Hepatic stellate cell (primary cell): ENCODE results near the gene SPOCK1.

Source experiments
- DNase-seq: peaks from one replicate; pipeline ENCODE4 v3.0.0; 2011; ENCODE audit warnings: low spot score

SPOCK1 gene

DNA sequence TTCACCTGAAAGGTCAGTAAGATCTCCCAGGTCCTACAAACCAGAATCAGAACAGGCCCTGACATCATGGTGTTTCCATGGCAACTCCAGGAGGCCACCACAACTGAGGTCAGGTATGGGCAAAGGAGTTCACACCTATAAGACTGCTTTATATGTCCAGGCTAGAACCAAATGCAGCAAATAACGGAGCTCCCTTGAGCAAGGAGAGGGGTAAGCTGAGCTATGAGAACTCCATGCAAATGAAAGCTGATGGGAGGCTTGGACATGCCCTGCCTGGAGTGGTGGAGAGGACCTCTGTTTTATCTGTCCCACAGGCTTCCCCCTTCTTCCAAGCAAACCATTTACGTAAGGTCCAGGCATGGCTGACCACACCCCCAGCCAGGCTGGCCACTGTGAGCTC is 207.7 kb downstream of the SPOCK1 start:
- DNase-seq, result no peak

DNA sequence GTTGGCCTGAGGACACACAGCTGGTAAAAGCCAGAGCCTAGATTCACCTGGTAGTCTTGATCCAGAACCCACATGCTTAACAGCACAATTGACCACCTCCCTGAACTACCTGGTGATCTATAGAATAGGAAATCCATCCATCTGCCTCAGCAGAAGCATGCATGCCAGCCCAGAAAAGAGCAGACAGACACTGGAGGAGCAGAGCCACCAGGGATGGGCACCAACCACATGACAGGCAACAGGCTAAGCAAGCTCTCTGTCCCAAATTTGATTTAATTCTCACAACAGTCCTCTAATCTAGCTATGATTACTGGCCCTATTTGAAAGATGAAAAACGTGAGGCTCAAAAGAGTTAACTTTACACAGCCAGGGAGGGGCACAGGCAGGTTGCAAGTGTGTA is 208.1 kb downstream of the SPOCK1 start:
- no peak for DNase-seq

DNA sequence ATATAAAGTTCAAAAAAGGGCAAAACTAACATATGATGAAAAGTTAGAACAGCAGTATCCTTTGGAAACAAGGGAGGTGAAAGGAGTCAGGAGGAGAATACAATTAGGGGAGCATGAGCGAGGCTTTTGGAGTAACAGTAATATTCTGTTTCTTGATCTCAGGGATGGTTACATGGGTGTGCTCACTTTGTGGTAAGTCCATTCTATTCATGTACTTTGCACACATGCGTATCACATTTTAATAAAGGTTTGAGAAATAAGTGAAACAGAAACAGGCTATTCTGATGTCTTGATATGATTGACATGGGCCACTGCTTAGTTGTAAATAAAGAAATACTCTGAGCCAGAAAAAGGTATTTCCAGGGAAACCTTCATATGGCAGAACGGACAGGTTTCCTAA is 208.8 kb downstream of the SPOCK1 start:
- no peak for DNase-seq

DNA sequence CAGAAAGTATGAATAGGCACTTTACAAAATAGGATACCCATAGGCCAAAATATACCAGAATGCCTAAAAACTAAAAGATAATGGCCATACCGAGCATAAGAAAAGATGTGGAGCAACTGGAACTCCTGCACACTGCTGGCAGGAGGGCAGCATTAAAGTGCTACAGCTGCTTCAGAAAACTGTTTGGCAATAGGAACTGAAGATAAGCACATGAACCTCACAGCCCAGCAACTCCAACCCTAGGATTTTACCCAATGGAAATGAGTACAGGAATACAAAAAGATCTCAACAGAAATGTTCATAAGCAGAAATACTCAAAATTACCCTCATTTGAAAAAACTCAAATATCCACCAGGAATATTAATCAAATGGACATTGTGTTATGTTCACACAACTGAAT is 209.3 kb downstream of the SPOCK1 start:
- no peak for DNase-seq

DNA sequence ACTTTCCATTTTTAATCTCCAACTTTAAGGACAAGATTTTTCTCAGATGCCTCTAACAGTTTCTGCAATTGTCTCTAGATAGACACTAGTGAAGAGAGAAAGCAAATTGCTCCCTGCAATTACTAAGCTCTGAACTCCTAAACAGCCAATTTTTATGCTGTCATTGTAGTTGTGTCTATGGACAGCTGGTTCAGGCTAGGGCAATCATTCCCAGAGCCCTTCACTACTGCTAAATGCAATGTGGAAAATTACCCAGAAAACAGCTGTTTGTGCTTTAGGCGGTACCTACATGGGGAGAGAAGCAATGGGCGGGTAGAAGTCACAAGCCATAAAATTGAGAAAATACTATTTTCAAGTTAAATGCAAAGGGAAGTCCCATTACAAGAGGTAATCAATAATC is 211.6 kb downstream of the SPOCK1 start:
- no peak for DNase-seq

DNA sequence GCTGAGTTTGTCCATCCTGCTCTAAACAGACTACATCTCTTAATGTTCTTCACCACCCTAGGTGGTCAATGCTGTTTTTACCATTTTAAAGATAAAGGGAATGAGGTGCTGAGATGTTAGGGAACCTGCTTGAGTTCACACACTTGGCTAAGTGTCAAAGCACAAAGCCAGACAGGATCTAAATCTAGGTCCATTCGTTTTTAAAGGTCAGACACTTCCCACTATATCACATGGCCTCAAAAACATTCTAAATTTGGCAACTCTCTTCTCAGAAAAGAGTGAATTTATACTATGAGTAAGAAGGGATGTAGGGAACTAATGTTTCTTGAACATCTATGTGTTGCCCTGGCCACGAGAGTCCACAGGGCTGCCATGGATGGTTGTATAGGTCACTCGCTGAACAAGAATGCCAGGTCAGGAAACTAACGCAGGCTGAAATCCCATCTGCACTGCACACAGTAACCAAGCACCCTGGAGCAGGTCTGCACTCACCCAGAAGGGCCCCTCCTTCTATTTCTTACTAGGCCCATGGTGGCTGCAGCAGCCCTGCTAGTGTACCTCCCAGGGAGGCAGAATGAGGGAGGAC is 213.0 kb downstream of the SPOCK1 start:
- peak; percentile 40 for DNase-seq

DNA sequence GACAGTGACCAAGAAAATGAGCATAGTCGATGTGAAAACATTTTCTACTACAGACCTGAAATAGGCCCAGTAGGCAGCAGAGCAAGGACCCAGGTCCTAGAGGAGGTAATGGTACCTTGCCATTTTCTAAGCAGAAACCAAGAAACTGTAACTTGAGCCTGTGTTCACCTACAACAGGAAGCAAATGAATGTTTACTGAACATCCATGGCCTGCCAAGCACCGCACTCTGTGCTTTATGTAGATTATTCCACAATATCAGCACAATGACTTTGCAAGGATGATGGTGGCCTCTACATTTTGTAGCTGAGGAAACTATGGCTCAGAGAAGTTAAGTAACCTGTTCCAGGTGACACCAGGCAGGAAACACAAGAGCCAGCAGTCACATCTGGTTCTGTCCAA is 215.3 kb downstream of the SPOCK1 start:
- no peak for DNase-seq

DNA sequence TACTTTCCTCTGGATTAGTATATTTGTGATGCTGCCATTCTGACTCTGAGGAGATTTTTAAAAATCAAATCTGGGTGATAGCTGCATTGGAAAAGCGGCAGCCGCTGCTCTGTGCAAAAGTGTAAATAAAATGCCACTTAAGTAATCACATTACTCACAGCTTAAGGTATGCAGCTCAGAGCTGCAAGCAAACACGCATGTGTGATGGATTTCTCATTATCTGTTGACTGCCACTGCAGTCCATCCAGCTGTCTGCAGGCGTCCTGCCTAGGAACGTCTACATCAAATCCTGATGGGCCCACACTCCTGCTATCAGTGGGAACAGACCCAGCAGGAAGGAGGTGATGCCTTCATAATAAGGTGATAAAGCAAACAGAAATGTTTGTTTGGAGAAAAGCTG is 216.9 kb downstream of the SPOCK1 start:
- no peak for DNase-seq

DNA sequence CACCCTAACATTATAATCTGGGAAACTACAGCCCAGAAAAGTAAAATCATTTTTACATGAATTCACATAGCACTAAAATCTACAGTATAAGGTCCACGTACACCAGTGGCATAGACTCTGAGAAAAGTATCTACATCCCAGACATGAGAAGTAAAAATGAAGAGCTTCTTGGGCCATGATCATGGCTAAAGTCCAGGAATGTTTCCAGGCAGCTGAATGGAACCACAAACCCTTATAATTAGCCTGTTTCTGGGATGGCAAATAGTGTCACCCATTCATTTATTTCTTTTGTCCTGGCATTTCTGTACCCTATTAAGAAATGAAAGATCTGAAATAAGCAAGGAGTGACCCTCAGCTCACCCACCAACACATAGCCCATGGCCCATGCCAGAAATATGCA is 217.9 kb downstream of the SPOCK1 start:
- DNase-seq, result no peak

DNA sequence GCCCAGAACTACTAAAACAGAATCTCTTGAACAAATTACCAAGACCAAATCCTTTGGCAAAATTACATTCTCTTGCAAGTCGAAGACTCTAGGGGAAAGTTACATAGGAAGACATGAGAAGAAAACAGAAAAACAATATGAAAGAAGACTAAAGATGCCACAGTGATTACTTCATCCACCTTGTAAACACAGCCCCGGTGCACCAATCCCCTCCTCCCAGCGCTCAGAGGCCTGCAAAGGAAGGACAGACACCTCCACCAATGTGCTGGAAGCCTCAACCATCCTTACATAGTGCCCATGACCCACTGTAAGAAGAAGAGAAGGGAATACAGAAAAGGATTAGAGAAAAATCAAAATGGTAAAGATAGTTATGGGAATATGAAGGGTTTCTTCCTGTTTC is 218.5 kb downstream of the SPOCK1 start:
- no peak for DNase-seq

DNA sequence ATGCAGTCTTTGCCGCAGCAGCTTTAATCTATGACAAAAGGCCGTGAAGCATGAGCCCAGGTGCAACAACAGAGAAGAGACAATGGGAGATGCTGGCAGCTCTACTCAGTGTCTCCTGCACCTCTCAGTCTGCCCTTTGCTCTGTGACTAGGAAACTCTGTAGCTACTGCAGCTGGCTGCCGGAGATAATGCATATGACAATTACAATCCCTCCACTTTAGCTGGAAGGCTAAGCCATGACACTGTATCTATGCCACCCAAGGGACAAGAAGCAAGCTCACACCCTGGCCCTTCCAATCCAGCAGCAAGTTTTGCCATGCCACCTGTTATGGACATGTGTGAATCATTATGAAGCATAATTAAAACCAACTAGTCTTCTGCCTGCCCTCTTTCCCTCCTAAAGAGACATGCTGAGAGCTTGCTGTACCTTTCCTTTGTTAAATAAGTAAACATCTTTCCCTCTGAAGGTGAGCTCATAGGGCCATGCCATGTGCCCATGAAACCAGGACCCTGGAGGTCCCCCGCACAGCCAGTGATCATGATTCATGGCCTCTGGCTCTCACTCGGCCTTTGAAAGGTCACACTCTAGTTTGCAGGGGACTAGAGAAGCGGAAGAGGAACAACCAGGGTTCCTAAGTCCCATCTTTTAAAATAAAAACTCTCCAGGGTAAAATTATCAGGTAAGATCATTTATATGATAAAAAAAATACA is 219.4 kb downstream of the SPOCK1 start:
- no peak for DNase-seq

DNA sequence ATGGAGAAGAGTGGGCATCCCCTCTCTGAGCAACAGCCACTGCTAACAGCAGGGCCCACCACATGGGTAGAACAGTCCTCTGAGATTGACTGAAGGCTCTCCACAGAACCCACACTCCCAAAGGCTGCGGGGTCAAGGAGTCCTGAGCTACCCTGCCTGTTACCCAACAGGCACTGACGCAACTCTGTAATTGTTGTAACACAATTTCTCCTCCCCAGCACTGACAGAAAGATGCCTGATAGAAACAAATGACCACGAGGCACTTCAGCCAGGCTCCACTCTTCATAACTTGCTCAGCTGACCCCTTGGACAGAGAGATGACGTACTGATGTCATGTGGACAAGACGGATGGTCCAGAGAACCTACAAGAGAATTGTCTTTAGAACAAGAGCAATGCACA is 220.7 kb downstream of the SPOCK1 start:
- no peak for DNase-seq

DNA sequence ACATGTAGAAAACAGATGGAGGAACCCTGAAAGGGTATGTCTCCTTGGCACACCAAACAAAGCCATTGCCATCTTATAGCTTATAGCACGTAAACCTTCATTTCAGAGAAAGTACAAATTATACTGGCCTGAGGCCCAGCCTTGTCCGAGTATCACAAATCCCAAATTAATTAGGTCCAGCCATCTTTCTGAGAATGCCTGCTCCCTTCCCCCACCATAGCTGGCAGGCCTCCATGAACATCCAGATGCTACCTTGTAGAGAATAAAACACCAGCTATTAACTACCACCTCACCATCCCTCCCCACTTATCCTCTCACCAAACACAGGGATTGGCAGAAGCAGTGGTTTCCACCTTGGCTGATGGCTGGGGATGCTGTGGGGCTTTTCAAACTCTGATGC is 224.0 kb downstream of the SPOCK1 start:
- no peak for DNase-seq

DNA sequence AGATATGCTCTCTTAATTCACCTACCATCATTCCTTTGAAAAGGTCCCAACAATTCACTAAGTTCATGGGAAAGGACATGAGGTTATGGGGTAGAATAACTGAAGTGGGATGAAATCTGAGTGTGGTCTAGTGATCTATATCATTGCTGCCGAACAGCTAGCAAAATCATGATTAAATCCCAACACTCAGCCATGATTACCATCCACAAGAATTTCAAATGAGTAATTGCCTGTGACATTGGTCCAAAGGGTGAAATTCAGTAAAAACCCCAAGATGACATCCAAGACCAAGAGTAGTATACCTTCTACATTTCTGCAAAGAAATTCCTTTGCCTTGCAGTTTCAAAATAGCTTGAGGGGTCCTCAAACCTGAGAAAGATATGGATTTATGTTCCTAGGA is 225.6 kb downstream of the SPOCK1 start:
- no peak for DNase-seq

DNA sequence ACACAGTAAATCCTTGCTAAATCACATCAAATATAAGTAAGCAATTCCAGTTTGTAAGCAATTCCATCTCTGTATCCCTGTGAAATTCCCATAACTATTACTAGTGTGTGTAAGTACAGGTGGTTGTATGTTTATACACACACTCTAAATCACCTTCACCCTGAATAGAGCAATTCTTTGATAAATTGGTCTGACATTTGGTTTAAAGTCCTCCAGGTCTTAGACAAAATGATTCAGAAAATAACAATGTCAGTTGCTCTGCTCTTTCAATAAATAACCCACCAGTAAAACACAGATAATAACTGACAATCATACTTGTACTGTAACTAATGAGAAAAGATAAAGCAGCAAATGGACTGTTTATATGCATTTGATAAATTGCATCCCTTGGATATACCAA is 226.3 kb downstream of the SPOCK1 start:
- DNase-seq, result no peak

DNA sequence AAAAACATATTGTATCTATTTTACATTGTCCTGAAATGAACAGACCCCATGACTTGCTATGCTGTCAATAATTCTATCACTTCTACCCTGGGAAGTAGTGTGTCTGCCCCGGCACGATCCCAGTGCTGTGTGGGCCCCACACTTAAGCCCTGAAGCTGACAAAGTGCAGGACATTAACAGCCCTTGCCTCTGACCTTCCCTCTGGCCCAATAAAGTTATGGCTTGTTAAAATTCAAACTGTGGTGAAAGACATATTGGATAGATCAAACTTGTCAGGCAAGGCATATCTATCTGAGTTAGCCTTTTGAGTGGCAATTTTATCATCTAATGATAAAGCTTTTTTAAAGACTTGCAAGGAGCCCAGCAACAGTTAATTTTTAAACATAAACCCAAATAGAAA is 229.2 kb downstream of the SPOCK1 start:
- no peak for DNase-seq

DNA sequence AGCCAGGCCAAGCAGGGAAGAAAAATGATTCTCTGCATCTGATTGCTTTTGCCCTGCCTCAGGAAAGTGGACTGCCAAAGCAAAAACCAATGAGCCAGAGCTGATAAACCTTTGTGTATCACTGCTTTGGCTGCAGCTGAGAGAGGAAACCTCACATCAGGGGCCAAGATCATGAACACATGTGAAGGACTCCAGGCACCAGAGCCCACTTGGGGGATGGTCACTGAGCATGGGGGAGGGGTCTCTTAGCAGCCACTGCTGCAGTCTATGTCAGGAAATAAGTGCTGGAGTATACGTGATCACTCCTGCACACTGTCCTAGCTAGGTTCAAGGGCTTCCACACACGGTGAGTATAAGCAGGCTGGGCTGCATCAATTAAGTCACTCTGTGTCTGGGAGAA is 229.9 kb downstream of the SPOCK1 start:
- no peak for DNase-seq

DNA sequence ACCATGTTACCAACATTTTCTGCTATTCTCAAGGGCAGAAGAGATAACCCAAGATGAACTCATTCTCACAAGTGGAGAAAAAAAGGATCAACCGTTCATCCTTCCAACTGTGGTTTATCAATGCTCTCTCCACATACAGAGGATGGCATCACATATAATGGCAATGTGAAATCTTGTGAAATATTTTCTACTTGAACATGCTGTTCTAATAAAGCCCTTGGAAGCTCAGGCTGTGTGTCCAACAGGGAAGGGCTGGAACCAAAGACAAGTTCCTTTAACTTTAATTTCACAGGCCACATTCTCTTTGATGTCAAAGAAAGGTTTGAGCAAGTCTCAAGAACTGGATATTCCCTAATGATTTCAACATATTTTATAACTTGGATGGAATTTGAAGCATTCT is 230.5 kb downstream of the SPOCK1 start:
- DNase-seq, result no peak

DNA sequence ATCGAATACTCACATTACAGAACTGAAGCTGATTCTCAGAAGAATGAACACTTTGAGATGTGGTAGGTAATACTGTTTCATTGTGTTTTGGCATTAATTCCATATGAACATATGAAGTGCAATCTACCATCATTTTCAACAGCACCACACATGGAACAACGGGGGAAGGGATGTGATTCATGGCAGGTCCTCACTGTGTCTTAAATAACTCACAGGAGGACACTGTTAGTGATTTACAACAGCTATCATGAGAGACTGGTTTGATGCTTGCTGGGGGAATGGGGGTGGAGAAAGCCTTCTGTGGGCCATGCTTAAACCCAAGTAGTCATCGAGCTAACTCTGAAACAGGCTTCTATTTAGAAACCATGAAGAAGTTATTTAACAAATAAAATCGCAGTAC is 232.9 kb downstream of the SPOCK1 start:
- DNase-seq, result no peak

DNA sequence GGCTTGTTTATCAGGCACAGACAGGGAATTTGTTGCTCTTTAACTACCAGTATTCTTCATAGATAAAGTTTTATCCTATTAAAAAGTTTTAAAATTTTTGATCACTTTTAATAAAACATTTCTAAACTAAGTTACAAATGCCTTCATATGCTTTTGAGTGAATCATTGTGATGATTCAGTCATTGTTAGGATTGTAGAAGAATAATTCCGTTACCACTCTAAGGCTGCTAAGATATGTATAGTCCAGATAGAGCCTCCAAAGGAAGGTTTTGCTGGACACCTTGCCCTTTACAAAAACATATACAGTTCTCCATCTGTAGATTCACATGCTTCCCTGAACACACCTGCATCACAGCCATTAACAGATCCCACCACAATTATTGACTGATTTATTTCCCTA is 233.7 kb downstream of the SPOCK1 start:
- no peak for DNase-seq

DNA sequence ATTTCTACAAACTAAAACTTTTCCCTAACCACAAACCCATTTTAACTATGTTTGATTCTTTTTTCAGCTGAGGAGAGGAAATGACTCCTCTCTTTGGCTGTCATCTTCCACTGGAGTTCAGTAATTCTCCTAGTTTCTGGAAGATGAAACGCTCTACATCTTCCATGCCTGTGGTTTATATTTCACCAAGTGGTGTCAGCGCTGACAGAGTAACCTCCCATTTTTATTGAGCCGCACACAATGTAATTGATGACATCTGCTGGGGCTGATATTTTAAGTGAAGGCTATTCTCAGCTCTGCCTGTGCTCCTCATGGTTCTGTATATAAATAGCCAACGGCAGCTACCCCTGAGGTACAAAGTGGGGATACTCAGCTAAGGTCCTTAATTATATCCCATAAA is 234.6 kb downstream of the SPOCK1 start:
- DNase-seq, result peak; percentile 53

DNA sequence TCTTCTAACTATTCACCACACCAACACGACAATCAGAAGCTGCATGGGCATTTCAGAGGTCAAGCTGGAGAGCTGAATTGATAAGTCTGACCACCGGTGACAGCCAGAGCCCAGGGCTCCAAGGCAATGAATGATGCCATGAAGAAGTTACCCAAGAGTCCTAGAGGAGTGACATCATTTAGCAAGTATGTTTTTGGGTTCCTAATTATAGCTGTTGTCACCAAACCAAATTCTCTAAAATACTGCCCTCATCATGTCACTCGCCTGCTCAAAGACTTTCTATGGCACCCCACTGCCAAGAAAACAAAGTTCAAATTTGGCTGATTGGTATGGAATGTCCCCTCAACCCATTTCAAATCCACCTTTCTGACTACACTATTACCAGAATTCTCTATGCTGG is 235.1 kb downstream of the SPOCK1 start:
- no peak for DNase-seq

DNA sequence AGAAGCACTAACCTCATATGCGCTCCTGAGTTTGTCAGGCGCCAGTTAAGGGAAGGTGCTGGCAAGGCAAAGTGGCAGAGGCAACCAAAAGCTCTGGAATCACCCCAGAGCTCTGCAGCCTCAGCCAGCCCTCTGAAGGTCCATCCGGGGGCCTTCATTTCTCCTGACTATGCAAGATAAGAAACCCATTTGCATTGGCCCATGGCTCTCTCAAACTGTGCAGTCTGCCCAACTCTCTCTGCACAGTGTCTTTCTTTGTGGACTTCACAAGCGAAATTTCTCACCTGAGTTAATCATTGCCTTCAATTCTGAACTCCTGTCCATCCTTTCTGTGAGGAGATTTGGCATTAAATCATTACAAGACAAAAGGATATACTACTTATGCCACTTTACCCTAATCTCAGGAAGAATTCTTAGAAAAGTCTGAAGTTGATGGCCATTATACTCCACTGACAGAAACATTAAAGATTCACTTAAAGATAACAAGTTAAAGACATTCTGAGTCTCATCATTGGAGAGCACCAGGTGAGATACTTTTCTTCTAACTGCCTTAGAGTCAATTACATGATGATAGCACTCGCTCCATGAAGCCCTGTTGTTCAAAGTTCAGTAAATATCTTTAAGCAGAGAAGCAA is 235.6 kb downstream of the SPOCK1 start:
- DNase-seq, result no peak

DNA sequence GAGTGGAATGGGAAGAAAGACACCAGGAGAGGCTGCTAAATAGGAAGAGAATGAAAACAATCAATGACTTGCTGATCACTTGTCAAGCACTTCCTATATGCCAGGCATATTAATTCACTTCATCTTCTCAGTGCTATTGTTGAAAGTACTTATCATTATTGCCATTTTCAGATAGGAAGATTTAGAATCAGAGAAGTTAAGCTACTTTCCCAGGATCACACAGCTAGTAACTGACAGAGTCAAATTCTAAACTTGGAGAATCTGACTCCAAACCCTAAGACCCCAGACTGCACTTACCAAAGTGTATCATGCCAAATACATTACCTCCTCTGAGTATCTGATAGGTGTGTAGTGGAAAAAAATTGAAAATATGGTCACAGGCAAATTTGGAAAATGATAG is 236.3 kb downstream of the SPOCK1 start:
- DNase-seq, result no peak
